Activated gamma-delta T cell (primary cell): ENCODE data around the gene ZNF341.

Experiments used
- DNase-seq: peaks from one replicate; lab custom pipeline; 2025; lab: John Stamatoyannopoulos, UW

ZNF341 gene

GRCh38 chr20:33766686-33767085, 34.9 kb downstream of the ZNF341 start:
- DNase-seq = no peak

- no peak for DNase-seq
These were observed 36.0 kb downstream of the ZNF341 start for GRCh38 chr20:33767777-33768138.

GRCh38 chr20:33769043-33769442, 37.2 kb downstream of the ZNF341 start:
- DNase-seq = no peak

GRCh38 chr20:33770005-33770404, 38.2 kb downstream of the ZNF341 start:
- no peak for DNase-seq

- no peak for DNase-seq
These were observed 40.1 kb downstream of the ZNF341 start for GRCh38 chr20:33771938-33772337.

GRCh38 chr20:33772439-33772838, 40.6 kb downstream of the ZNF341 start:
- no peak for DNase-seq

- DNase-seq = no peak
These were observed 41.8 kb downstream of the ZNF341 start for GRCh38 chr20:33773412-33774089.

- DNase-seq = no peak
These were observed 46.0 kb downstream of the ZNF341 start for GRCh38 chr20:33777816-33778215.

GRCh38 chr20:33781133-33781532, 49.3 kb downstream of the ZNF341 start:
- no peak for DNase-seq

- DNase-seq = no peak
These were observed 50.1 kb downstream of the ZNF341 start for GRCh38 chr20:33781945-33782344.

GRCh38 chr20:33783256-33783655, 51.5 kb downstream of the ZNF341 start:
- no peak for DNase-seq

- no peak for DNase-seq
These were observed 52.0 kb downstream of the ZNF341 start for GRCh38 chr20:33783818-33784217.

GRCh38 chr20:33784225-33784624, 52.4 kb downstream of the ZNF341 start:
- DNase-seq = no peak

- DNase-seq = no peak
These were observed 53.7 kb downstream of the ZNF341 start for GRCh38 chr20:33785503-33785902.

GRCh38 chr20:33787253-33787891, 55.6 kb downstream of the ZNF341 start:
- no peak for DNase-seq

- DNase-seq = no peak
These were observed 56.7 kb downstream of the ZNF341 start for GRCh38 chr20:33788351-33789049.

- DNase-seq = no peak
These were observed 57.5 kb downstream of the ZNF341 start for GRCh38 chr20:33789109-33789857.

GRCh38 chr20:33789858-33790182, 58.0 kb downstream of the ZNF341 start:
- no peak for DNase-seq

GRCh38 chr20:33790566-33790965, 58.8 kb downstream of the ZNF341 start:
- no peak for DNase-seq

GRCh38 chr20:33791021-33791420, 59.2 kb downstream of the ZNF341 start:
- DNase-seq = no peak

GRCh38 chr20:33791540-33791939, 59.7 kb downstream of the ZNF341 start:
- no peak for DNase-seq

- DNase-seq = no peak
These were observed 60.3 kb downstream of the ZNF341 start for GRCh38 chr20:33791959-33792597.
